IPS-18c (cell line): ENCODE measurements around the gene PFDN6.
"Not testable (repeated sequence)": the region's sequence is repeated elsewhere in the genome, so short reads cannot be mapped to it uniquely, and the experiment has no call there.

Source experiments
- H3K4me3 ChIP-seq: 2 replicates; pipeline ENCODE4 v1.7.0; 2013; ENCODE audit warnings: low read depth, mild to moderate bottlenecking, low read length, moderate library complexity; ENCODE audit not compliant: insufficient read depth
- H3K9me3 ChIP-seq: one replicate; pipeline ENCODE4 v1.6.1; 2013; ENCODE audit warnings: mild to moderate bottlenecking, low read length, moderate library complexity; ENCODE audit not compliant: control insufficient read depth, insufficient read depth

The PFDN6 gene

DNA sequence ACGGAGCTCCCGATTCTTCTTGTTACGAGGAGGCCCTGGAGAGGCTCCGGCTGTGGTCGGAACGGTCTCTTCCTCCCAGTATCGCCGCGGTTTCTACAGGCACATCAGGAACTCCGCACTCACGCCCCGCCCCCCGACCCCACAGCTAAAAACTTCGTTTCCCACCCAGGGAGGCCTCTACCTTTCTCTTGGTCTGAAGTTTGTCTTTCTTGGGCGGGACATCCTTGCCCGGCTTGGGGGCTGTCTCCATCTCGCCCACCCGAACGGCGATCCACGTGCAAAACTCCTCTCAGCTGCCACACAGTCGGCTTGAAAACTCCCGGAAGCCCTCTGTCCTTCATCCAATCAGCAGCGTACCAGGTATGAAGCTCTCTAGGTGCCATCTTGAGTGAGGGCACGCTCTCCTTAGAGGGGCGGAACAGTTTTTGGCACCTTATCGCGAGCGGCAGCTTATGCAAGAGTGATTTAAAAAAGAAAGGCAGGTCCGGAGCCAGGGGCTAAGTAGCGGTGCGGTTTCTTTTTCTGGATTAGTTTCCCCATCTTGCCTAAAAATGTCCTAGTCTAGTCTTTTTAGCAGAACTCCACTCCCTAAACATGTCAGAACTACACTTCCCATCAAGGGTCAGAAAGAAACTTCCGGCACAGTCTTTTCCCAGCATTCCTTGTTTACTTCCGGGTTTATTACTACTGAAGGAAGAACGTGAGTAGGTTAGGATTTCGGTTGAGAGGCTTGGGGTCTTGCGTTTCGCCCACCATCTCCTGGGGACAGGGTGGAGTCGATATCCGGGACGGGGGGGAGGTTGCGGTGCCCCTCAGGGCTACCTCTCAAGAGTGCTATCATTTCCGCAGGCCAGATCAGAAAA, at the start of gene PFDN6, which contains the start of gene WDR46:
TSS of gene PFDN6 (plus strand) at position 681 of the 863 bp plus-strand sequence. CDS start 256 bp downstream, outside the sequence.
TSS of gene WDR46 (minus strand) at position 319 of the 863 bp plus-strand sequence. CDS start at position 250, 69 bp downstream.
- Histone ChIP-seq H3K4me3 (peak within 1 kb of the TSS; percentile 82), H3K9me3 (no peaks in the 10 kb centered on the region)

DNA sequence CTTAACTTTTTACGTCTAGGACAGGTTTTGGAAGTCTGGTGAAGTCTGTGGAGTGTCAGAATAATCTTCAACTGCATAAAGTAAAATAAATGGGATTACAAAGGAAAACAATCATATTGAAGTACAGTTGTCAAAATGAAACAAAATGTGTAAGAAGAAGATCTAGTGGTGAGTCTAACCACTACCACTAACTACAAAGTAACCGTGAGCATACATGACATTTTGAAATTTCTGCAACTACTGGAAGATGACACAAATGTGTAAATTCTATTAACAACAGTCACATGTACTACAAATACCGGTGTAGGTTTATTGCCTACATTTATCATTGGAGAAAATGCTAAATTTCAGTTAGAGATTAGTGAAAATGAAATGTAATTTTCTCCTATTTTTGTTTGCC, 47.4 kb upstream of the PFDN6 start:
- no peaks in the 10 kb centered on the region for H3K9me3 ChIP-seq
- no peak overlapping the region for H3K4me3 ChIP-seq

DNA sequence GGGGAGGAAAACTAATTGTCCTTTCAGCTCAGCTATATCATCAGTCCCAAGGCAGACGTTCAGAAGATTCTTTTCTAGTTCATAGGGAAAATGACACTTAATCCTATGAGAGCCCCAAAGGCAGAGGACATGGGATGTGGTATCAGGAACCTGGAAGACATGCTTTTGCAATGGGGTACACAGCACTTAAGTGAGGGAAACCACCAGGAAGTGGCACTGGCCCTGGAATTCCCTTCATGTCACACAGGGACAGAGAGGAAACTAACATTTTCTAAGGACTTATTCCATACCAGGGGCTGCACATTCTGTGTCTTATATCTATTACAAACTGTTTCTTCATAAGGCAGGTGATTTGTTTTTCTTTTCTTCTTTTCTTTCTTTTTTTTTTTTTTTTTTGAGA, 45.9 kb upstream of the PFDN6 start:
- H3K9me3 ChIP-seq = no peaks in the 10 kb centered on the region

DNA sequence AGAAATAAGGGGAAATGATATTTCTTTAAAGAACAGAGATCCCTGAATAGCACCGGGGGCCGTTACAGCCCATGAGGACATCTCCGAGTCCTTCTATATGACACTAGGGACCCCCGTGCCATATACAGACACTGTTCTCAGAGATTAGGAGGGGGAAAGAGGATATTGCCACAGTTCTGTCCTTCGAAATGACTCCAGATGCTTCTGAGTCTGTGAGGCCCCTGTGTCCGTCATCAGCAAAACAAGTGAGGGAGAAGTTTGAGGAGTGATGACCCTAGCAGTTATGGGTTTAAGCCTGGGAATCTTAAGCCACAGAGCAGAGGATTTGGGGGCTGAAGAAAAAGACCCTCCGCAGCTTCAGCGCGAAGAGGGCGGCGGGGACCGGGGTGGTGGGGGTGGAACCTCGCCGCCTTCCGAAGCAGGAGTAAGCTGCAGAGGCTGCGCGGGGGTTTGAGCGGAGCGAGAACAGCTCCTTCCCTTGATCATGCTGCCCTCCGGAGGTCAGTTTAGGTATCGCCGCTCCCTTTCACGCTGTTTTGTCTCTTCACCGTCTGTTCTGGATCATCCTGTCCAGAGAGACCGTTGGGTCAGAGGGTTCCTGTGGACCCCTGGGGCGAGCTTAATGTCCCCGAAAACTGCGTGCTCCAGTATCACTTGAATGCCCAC, 41.3 kb upstream of the PFDN6 start:
- Histone ChIP-seq H3K9me3 (no peaks in the 10 kb centered on the region), H3K4me3 (peak overlapping the region; percentile 62)

More for the DNA sequence above, 45.9 kb upstream of the PFDN6 start:
- no peak overlapping the region for H3K4me3 ChIP-seq

DNA sequence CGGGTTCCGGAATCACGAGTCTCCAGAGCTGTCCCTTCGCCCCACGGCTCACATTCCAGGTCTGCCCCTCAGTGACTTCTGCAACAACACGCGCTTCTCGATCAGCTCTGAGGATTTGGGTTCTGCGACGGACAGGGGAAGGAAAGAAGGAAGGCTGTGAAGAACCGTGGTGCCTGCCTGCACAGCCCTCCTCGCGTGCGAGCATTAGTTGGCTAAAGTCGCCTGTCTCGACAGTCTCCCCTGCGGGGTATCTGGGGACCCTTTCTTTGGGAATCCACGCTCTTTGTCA, 40.8 kb upstream of the PFDN6 start:
- Histone ChIP-seq H3K9me3 (no peaks in the 10 kb centered on the region), H3K4me3 (peak overlapping the region; percentile 62)

DNA sequence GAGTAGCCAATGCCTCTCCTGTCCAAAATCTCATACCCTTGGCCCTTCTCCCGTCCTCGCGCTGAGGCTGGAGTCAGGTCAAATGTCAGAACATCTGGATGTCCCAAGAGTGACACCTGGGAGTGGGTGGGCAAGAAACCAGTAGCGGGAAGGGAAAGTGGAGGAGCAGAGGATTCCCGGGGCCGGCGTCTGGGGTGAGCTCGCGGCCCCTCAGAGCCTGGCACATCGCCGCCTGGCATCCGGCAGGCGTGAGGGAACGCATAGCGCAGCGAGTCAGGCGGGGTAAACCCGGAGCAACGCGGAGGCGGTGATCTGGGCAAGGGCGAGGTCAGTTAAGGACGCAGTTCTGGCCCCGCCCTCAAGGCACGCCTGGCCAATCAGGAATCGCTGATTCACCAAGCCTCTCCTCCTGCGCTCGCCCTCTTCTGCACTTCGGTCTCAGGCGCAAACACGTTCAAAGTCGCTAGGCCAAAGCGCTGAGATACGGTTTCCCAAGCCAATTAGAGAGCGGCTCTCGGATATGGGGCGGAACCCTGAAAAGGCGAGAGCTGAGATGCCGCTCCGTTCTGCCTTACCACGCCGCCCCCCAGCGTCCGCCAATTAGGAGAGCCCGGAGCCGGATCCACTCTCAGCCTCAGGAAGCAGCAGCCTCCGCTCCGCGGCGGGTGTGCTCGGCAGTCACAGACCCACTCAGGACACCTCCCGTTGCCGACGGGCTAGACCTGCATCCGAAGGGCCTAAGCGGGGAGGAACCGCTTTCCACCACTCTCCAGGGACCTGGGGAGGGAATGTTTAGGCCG, 40.3 kb upstream of the PFDN6 start:
- H3K4me3 ChIP-seq = peak overlapping the region; percentile 62
- H3K9me3 ChIP-seq = no peaks in the 10 kb centered on the region

DNA sequence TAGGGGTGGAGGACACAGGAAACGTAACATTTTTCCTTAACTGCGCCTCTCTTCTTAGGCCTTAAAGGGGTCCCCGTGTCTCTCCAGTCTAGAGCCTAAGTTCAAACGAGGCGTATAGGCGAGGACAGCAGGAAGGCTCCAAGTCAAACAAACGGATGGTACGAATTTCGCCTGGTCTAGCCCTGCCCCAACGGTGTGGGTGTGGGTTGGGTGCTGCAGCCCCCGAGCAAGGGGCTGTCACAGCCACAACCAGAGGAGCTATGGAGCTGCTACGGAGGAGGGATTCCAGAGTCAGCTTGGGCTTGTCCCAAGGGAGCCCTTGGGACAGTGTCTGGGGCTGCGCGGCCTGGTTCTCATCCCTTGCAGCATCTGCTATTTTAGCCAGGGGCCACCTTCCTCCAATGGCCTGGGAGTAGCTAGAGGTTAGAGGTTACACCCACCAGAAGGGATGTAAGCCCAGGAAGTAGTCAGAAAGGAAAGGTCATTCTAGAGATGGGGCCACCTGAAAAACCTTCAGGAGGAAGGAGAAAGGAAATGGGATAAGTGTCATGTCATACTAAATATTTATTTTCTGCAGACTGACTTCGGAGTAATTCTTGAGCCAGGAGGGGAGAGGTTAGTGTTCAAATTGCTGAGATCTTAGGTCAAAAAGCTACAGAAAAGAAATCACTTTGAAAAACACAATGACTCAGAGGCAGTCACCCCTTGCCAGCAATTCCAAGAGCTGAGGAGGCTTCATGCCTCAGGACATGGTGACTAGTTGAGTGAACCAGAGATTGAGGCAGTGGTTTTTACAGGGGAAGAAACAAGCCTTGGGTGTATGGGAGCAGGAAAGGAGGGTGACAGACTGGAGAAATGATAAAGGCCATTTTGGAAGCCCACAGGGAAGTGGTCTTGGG, 39.4 kb upstream of the PFDN6 start:
- H3K9me3 ChIP-seq = no peaks in the 10 kb centered on the region
- peak overlapping the region; percentile 60 for H3K4me3 ChIP-seq

DNA sequence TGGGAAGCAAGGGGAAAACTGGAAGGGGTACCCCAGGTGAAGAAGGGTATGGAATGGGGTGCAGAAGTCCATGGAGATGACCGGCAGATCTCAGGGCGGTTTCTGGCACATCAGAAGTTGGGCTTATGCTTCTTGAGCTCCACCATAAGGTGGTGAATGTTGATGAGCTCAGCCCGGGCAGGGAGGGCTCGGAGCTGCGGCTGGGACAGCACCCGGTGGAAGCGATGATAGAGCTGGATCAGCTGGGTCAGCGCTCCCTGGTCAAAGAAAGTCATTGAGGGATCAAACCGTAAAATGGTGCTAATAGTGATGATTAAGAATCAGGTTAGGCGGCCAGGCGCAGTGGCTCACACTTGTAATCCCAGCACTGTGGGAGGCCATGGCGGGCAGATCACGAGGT, 38.7 kb upstream of the PFDN6 start:
- no peaks in the 10 kb centered on the region for H3K9me3 ChIP-seq
- H3K4me3 ChIP-seq = no peak overlapping the region

DNA sequence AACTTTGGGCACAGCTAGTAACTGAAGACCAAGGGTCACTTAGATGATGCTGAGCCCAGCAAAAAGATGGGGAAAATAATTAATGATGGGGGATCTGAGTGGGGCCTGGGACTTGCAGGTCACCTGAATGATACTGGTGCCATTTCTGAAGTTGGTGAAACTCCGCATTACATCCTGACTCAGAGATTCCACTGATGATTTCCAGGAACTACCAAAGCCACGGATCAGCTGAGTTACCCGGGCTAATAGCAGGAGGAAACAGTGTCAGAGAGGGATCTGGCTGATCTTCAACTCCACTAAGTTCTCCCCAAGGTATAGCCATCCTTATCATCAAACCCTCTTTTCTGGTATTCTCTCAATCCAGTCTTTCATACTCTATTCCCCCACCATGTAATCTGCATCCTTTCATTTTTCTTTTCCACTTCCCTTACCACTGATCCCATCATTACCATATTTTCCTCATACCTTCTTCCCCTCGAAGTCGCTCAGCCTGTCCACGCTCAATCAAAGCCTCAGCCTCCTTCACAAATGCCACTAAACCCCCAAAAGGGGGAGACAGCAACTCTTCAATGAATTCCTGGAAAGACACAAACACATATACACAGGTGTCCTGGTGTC, 37.9 kb upstream of the PFDN6 start:
- Histone ChIP-seq H3K4me3 (no peak overlapping the region), H3K9me3 (no peaks in the 10 kb centered on the region)

DNA sequence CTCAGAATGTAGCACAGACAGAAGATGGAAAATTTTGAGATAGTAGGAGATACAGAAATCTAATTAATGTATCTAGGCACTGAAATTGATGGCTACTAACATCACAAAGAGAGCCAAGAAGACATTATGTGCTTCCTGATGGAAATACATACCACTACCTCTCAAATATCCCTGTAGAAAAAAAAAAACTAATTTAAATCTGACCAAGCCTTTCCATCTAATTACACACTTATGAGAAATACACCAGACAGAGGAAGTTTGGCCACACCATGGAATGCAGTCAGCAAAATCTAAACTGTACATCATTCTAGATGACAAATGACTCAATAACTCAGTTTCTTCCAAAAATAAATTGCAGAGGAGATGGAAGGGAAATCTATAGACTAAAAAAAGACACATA, 36.6 kb upstream of the PFDN6 start:
- H3K4me3 ChIP-seq = no peak overlapping the region
- H3K9me3 ChIP-seq = no peaks in the 10 kb centered on the region

DNA sequence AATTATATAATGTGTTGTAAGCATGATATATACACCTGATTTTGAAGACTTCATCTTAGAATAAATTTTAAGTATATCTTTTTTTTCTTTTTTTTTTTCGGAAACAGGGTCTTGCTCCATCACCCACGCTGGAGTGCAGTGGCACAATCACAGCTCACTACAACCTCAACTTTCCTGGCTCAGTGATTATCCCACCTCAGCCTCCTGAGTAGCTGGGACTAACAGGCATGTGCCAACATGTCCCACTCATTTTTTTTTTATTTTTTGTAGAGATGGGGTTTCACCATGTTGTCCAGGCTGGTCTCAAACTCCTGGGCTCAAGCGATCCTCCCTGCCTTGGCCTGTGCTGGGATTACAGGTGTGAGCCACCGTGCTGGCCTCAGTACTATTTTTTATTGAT, 34.8 kb upstream of the PFDN6 start:
- Histone ChIP-seq H3K4me3 (no peak overlapping the region), H3K9me3 (no peaks in the 10 kb centered on the region)

DNA sequence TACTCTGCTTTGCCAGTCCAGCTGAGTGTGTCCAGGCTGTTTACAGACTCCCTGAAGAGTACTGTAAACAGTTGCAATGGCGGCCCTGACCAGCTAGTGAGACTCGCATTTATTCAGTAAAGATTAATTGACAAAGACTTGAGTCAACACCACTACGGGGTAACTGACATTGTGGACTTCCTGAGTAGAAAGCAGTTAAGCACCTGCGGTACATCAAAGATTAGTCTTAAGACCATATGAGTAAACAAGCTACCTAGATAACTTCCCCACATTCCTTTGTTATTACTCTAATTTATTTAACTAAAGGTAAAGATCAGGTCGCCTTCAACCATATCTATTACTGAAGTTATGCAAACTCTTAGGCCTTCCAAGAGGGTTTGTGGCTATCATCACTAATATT, 30.4 kb upstream of the PFDN6 start:
- no peaks in the 10 kb centered on the region for H3K9me3 ChIP-seq
- H3K4me3 ChIP-seq = no peak overlapping the region

DNA sequence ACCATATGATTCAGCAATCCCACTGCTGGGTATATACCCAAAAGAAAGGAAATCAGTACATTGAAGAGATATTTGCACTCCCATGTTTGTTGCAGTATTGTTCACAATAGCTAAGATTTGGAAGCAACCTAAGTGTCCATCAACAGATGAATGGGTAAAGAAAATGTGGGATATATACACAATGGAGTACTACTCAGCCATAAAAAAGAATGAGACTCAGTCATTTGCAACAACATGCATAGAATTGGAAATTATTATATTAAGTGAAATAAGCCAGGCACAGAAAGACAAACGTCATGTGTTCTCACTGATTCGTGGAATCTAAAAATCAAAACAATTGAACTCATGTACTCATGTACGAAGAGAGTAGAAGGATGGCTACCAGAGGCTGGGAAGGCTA, 26.9 kb upstream of the PFDN6 start:
- H3K9me3 ChIP-seq, H3K4me3 ChIP-seq: not testable (repeated sequence)

DNA sequence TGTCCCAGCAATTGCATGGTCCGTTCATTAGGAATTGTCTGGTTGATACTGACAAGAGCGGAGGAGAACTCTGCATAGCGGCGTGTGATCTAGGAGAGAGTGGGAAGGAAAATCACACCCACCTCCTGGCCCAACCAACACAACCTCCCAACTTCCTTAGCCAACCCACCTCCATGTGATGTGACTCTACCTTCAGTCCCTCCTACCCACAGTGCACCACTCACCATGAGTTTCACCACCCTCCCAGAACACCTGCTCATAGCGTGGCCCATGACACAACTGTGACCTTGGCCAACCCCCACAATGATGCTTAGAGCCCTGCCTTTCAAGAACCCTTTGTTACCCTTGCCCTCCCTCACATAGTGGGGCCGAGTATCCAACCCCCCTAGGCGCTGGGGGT, 25.4 kb upstream of the PFDN6 start:
- Histone ChIP-seq H3K9me3 (peaks cover 2% of the 10 kb centered on the region), H3K4me3 (no peak overlapping the region)

DNA sequence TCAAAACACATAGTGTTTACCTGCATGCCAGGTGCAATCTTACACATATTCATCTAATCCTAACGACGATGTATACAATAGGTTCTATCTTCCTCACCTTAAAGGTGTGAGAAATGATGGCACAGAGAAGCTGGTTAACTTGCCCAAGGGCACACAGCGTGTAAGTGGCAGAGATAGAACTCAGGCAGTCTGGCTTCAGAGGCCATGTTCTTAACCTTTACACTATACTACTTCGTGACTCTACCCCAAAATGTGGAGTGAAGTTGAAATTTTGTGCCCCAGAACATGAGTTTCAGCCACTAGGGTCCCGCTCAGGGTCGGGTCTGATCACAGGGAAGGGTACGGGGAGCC, 18.3 kb upstream of the PFDN6 start:
- Histone ChIP-seq H3K4me3 (peak overlapping the region; percentile 87), H3K9me3 (no peaks in the 10 kb centered on the region)

DNA sequence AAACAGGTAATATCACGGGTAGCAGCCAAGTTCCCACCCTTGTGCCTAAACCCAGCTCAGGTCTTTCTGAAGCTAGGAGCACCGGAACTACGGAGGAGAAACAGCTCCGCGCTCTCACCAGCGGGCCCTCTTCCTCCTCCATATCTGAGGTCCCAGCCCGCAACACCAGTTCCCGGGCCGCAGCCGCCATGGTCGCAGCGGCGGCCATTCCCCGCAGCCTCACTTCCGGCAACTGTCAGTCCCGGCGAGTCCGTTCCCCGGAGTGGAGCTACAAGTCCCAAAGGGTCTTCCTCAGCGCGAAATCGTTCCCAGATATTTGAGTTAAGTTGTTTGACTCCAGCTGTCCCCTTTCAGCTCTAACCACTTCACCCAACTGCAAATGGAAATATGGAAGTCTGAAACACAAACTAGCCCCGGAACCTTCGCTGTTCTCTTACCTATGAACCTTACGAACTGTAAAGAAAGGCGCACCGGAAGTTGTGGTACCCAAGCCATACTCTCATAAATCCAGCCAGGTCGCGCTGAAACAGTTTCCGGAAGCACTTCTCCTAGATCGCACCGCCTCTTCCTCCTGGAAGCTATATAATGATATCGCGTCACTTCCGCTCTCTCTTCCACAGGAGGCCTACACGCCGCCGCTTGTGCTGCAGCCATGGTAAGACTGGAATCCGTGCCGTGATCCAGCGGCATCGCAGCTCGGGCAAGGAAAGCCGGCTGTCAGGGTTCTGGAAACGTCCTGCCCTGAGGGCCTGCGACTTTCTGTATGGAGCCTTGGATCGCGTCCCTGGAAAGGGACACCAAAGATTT, 17.7 kb upstream of the PFDN6 start, which contains the start of the genes RPS18 and VPS52:
TSS of gene RPS18 (plus strand) at position 608 of the 807 bp plus-strand sequence. CDS start at position 653, 45 bp downstream.
TSS of gene VPS52 (minus strand) at position 409 of the 807 bp plus-strand sequence. CDS start at position 208, 201 bp downstream.
- Histone ChIP-seq H3K4me3 (peak within 1 kb of the TSS; percentile 91), H3K9me3 (no peaks in the 10 kb centered on the region)
